Measurements from ENCODE around the gene GJA5.
A peak's percentile ranks its signal among the peaks of the same experiment; 100 is the strongest.

Gene GJA5

GRCh38 chr1:147717051-147717705 lies 43.2 kb downstream of the GJA5 start:
- Histone ChIP-seq H3K4me1 (peaks cover 13 to 28% (median 18%) of the 10 kb centered on the region in 10 experiments), H3K4me2 (peak overlapping the region; percentile 35 to 80 (median 68)), H3K27ac (peak overlapping the region in 1 of 11 experiments; percentile 39; a peak in 1 of 22 replicates), H3K36me3 (peaks cover 0 to 13% (median 0%) of the 10 kb centered on the region in 11 experiments; a peak in 1 of 22 replicates), H3K4me3 (no peak overlapping the region), H3K9me3 (replicated peaks in 1 of 11) (peaks cover 13 to 30% (median 22%) of the 10 kb centered on the region in 11 experiments), H4K20me1 (no peaks in the 10 kb centered on the region), H3K9ac (no peak overlapping the region; a peak in 1 of 22 replicates), H3K27me3 (no peaks in the 10 kb centered on the region)
- TF ChIP-seq Cebpa-rat (IDR thresholded peaks at IDR 0.05), result no peak

- H3K27ac ChIP-seq, result no peak overlapping the region
- no peaks in the 10 kb centered on the region for H3K27me3 ChIP-seq
- H3K4me1 ChIP-seq, result peaks cover 6 to 12% (median 10%) of the 10 kb centered on the region in 10 experiments
- TF ChIP-seq Cebpa-rat (IDR thresholded peaks at IDR 0.05), result no peak
- H3K9me3 ChIP-seq (replicated peaks in 1 of 11), result peaks cover 0 to under 1% (median 0%) of the 10 kb centered on the region in 11 experiments; a peak in 2 of 22 replicates
- no peak overlapping the region for H3K4me2 ChIP-seq
- H4K20me1 ChIP-seq, result no peaks in the 10 kb centered on the region
- no peak overlapping the region for H3K9ac ChIP-seq
- no peak overlapping the region for H3K4me3 ChIP-seq
- no peaks in the 10 kb centered on the region for H3K36me3 ChIP-seq
Observed at GRCh38 chr1:147712605-147713004, 47.8 kb downstream of the GJA5 start.
